Measurements from ENCODE around the gene RERE. TPM values are rescaled to one million over a fixed set of nuclear protein-coding genes. Genes with fewer than 3 reads are reported as not detected.

Gene RERE
- total RNA-seq, 2 donors from 2014 or later, result 74.5 to 128 TPM

GRCh38 chr1:8373581-8374241 lies 443.7 kb downstream of the RERE start:
- Histone ChIP-seq H3K9me3 (no peaks in the 10 kb centered on the region), H3K4me1 (peaks cover 67% of the 10 kb centered on the region), H3K27me3 (no peaks in the 10 kb centered on the region), H3K27ac (peak overlapping the region; percentile 9 to 86 (median 66)), H3K36me3 (replicated peaks in 1 of 2; ENCODE audit: insufficient read depth in 1 of 2, low read depth in 2 of 2) (no peaks in the 10 kb centered on the region), H3K4me3 (no peak overlapping the region)
- intact Hi-C loops (cut with DNase I), result no loop called here
- WGBS, 2 donors, result 28 to 40% methylated on average over 19 of the region's 19 CpGs
- ATAC-seq (peak; percentile 74), DNase-seq (peak; percentile 50 to 81 (median 72))
- TF ChIP-seq CTCF (IDR thresholded peaks at IDR 0.05), result no peak
- TF ChIP-seq POLR2A (IDR thresholded peaks at IDR 0.05), result peak in 1 of 3 donors; percentile 46

GRCh38 chr1:8373125-8373524 lies 444.3 kb downstream of the RERE start:
- Histone ChIP-seq H3K36me3 (replicated peaks in 1 of 2; ENCODE audit: insufficient read depth in 1 of 2, low read depth in 2 of 2) (no peaks in the 10 kb centered on the region), H3K4me3 (no peak overlapping the region), H3K27me3 (no peaks in the 10 kb centered on the region), H3K9me3 (no peaks in the 10 kb centered on the region), H3K27ac (peak overlapping the region; percentile 17 to 86 (median 66)), H3K4me1 (peaks cover 66% of the 10 kb centered on the region)
- intact Hi-C loops (cut with DNase I), result no loop called here
- TF ChIP-seq POLR2A (IDR thresholded peaks at IDR 0.05) (no peak), CTCF (IDR thresholded peaks at IDR 0.05) (no peak)
- 50 to 64% methylated on average over 3 of the region's 3 CpGs for WGBS, 2 donors
- ATAC-seq (no peak), DNase-seq (no peak)

GRCh38 chr1:8371372-8371991 lies 446.0 kb downstream of the RERE start:
- intact Hi-C loops (cut with DNase I), result no loop called here
- ATAC-seq (no peak), DNase-seq (peak in 1 of 4 donors; percentile 11)
- TF ChIP-seq POLR2A (IDR thresholded peaks at IDR 0.05) (no peak), CTCF (IDR thresholded peaks at IDR 0.05) (no peak)
- H3K27ac ChIP-seq, result peak overlapping the region; percentile 36 to 86 (median 66)
- 64 to 76% methylated on average over 6 to 9 of the region's 9 CpGs for WGBS, 2 donors
- no peaks in the 10 kb centered on the region for H3K27me3 ChIP-seq
- no peaks in the 10 kb centered on the region for H3K36me3 ChIP-seq (replicated peaks in 1 of 2; ENCODE audit: insufficient read depth in 1 of 2, low read depth in 2 of 2)
- H3K4me1 ChIP-seq, result peaks cover 76% of the 10 kb centered on the region
- H3K9me3 ChIP-seq, result no peaks in the 10 kb centered on the region
- H3K4me3 ChIP-seq, result no peak overlapping the region

- H3K36me3 ChIP-seq (replicated peaks in 1 of 2; ENCODE audit: insufficient read depth in 1 of 2, low read depth in 2 of 2), result no peaks in the 10 kb centered on the region
- no peaks in the 10 kb centered on the region for H3K27me3 ChIP-seq
- H3K4me3 ChIP-seq, result no peak overlapping the region
- H3K27ac ChIP-seq, result peak overlapping the region; percentile 30 to 86 (median 66)
- TF ChIP-seq POLR2A (IDR thresholded peaks at IDR 0.05) (no peak), CTCF (IDR thresholded peaks at IDR 0.05) (no peak)
- WGBS, 2 donors, result 19 to 24% methylated on average over 5 of the region's 5 CpGs
- intact Hi-C loops (cut with DNase I), result no loop called here
- H3K4me1 ChIP-seq, result peaks cover 74% of the 10 kb centered on the region
- ATAC-seq (peak; percentile 8), DNase-seq (peak in 1 of 4 donors; percentile 16)
- H3K9me3 ChIP-seq, result no peaks in the 10 kb centered on the region
These were observed 446.5 kb downstream of the RERE start for GRCh38 chr1:8370905-8371315.

All from body of pancreas (tissue), 4 donors.